ENCODE data around the gene GFER.

The GFER gene

DNA sequence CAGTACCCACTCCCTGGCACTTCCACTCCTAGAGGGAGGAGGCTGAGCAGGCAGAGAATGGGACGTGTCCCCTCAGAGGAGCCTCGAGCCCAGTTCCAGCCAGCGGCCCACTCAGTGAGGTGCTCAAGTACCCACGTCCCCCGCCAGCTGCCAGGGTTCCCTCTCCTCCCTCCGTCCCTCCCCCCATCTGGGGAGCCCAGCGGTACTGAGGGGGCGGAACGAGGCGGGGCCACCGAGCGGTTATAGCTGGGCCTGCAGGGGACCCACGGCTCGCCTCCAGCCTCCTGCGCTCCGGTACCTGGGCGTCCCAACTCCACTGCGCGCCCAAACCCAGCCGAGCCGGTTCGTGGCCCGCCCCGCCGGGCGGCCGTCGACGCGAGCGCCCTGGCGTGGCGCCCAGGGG, 35.5 kb downstream of the GFER start, which contains the start of gene NPW:
Gene NPW, plus strand, starts transcription at position 268 of the 403 bp plus-strand sequence.
- no peak for DNase-seq
- H3K4me3 ChIP-seq (ENCODE audit: low read depth, low read length), result no peak within 1 kb of the TSS
- TF ChIP-seq, protein P1, sequence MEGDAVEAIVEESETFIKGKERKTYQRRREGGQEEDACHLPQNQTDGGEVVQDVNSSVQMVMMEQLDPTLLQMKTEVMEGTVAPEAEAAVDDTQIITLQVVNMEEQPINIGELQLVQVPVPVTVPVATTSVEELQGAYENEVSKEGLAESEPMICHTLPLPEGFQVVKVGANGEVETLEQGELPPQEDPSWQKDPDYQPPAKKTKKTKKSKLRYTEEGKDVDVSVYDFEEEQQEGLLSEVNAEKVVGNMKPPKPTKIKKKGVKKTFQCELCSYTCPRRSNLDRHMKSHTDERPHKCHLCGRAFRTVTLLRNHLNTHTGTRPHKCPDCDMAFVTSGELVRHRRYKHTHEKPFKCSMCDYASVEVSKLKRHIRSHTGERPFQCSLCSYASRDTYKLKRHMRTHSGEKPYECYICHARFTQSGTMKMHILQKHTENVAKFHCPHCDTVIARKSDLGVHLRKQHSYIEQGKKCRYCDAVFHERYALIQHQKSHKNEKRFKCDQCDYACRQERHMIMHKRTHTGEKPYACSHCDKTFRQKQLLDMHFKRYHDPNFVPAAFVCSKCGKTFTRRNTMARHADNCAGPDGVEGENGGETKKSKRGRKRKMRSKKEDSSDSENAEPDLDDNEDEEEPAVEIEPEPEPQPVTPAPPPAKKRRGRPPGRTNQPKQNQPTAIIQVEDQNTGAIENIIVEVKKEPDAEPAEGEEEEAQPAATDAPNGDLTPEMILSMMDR (IDR thresholded peaks at IDR 0.05; ENCODE audit: low read depth, low read length), result no peak
- no peak within 1 kb of the TSS for H3K27ac ChIP-seq
- H3K9me3 ChIP-seq (ENCODE audit: severe bottlenecking), result no peaks in the 10 kb centered on the region
- H3K27me3 ChIP-seq (ENCODE audit: insufficient read depth, low read depth, severe bottlenecking), result no peaks in the 10 kb centered on the region
- H3K36me3 ChIP-seq, result no peaks in the 10 kb centered on the region

DNA sequence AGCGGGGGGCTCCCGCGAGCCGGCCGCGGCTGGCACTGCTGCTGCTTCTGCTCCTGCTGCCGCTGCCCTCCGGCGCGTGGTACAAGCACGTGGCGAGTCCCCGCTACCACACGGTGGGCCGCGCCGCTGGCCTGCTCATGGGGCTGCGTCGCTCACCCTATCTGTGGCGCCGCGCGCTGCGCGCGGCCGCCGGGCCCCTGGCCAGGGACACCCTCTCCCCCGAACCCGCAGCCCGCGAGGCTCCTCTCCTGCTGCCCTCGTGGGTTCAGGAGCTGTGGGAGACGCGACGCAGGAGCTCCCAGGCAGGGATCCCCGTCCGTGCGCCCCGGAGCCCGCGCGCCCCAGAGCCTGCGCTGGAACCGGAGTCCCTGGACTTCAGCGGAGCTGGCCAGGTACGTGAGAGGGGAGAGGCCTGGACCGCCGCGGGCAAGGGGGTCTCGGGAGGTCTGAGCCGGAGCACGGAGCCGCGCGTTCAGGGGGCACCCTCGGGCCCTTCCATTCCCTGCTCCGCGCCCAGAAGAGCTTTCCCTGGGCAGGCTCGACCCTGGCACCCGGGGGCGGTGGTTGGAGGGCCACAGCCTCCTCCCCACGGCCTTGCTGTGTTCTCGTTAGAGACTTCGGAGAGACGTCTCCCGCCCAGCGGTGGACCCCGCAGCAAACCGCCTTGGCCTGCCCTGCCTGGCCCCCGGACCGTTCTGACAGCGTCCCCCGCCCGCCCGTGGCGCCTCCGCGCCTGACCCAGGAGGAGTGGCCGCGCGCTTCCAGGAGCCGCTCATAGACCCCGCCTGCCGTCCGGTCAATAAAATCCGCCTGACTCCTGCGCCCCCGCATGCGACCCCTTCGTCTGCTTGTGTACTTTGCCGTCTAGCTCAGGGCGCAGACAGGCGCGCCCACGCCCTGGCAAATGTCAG, 36.2 kb downstream of the GFER start:
- H3K4me3 ChIP-seq (ENCODE audit: low read depth, low read length), result no peak overlapping the region
- no peaks in the 10 kb centered on the region for H3K27me3 ChIP-seq (ENCODE audit: insufficient read depth, low read depth, severe bottlenecking)
- H3K27ac ChIP-seq, result no peak overlapping the region
- no peaks in the 10 kb centered on the region for H3K9me3 ChIP-seq (ENCODE audit: severe bottlenecking)
- TF ChIP-seq, protein P1 (IDR thresholded peaks at IDR 0.05; ENCODE audit: low read depth, low read length), result no peak
- H3K36me3 ChIP-seq, result no peaks in the 10 kb centered on the region
- no peak for DNase-seq

DNA sequence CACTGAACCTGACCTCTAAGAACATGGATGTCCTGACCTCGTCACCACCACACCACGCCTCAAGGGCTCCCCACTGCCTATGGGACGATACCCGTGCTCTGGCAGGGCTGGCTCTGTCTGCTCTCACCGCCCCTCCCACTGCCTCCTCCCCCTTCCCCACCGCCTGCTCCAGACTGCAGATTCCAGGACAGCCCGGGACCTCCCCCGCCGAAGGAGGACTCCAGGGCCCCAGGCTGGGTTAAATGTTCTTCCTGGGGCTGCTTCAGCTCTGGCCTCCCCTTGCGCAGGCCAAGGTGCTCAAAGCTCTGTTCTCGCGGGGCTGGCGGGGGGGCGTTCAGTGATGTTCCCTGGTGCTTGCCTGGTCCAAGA, 38.7 kb downstream of the GFER start:
- Histone ChIP-seq H3K4me3 (ENCODE audit: low read depth, low read length) (no peak overlapping the region), H3K36me3 (no peaks in the 10 kb centered on the region), H3K27me3 (ENCODE audit: insufficient read depth, low read depth, severe bottlenecking) (no peaks in the 10 kb centered on the region), H3K27ac (peak overlapping the region; percentile 66), H3K9me3 (ENCODE audit: severe bottlenecking) (no peaks in the 10 kb centered on the region)
- peak; percentile 38 for DNase-seq
- TF ChIP-seq, protein P1 (IDR thresholded peaks at IDR 0.05; ENCODE audit: low read depth, low read length), result no peak

DNA sequence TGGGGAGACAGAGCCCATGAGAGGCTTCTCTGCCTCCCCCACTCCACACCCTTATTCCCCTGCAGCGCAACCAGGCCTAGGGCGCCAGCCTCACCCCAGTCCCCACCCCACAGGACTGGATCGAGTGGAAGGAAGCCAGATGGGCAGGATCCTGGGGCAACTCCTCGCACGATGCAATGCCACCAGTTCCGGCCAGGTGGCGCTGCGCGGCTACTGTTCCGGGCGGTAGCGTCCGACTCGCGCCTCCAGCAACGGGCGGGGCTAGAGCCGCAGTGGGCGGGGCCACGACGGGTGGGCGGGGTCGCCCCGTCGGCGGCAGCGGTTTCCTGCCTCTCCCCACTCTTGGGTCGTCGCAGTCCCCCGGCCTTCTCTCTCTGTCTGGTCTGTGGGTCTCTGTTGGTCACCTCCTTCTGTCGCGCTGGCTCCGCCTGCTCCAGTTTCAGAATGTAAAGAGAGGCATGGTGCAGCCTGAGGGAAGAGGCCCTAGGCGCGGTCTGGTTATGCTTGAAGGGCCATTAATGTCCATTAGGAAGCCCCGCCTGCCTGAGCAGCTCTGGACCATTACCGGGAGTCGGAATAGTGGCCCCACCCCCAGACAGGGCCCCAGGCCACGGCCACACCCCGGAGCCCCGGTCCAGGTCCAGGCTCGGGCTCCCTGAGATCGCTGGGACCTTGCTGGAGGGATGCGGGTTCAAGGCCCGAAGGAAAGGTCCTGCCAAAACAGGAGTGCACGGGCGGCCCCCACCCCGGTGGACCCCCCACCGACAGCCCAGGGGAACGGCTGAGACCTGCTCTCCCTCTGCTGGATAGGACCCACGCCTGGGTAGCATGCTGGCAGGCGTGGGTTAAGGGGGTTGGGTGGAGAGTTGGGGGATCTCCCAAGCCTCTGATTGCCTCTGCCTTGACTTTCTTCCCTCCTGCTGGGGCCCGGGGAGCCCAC, 39.4 kb downstream of the GFER start:
- H3K27me3 ChIP-seq (ENCODE audit: insufficient read depth, low read depth, severe bottlenecking), result no peaks in the 10 kb centered on the region
- DNase-seq, result peak; percentile 91
- peak overlapping the region; percentile 66 for H3K27ac ChIP-seq
- TF ChIP-seq, protein P1 (IDR thresholded peaks at IDR 0.05; ENCODE audit: low read depth, low read length), result peak; percentile 98
- peak overlapping the region; percentile 20 for H3K4me3 ChIP-seq (ENCODE audit: low read depth, low read length)
- H3K9me3 ChIP-seq (ENCODE audit: severe bottlenecking), result no peaks in the 10 kb centered on the region
- H3K36me3 ChIP-seq, result no peaks in the 10 kb centered on the region

DNA sequence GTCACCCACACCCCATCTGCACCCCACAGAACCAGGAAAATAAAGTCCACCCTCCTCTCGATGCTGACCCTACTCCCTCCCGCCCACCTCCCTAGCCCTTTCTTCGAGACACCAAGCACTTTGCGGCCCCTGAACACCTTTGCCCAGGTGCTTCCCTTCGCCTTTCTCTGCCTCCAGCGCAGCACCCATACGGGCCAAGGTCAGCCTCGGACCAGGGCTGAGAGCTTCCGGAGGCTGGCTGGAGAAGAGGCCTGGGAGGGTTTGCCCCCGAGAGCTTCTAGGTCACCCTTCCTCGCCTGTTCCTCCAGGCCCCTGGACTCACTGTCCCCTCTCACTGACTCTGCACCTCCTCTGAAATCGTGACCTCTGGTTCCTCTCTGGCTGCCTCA, 40.0 kb downstream of the GFER start:
- Histone ChIP-seq H3K27ac (no peak overlapping the region), H3K36me3 (no peaks in the 10 kb centered on the region), H3K4me3 (ENCODE audit: low read depth, low read length) (no peak overlapping the region), H3K9me3 (ENCODE audit: severe bottlenecking) (no peaks in the 10 kb centered on the region), H3K27me3 (ENCODE audit: insufficient read depth, low read depth, severe bottlenecking) (no peaks in the 10 kb centered on the region)
- TF ChIP-seq, protein P1 (IDR thresholded peaks at IDR 0.05; ENCODE audit: low read depth, low read length), result no peak
- no peak for DNase-seq
